Suprapubic skin (tissue), 3 donors: Measurements from ENCODE around the gene ALPI.

Source experiments
- CTCF ChIP-seq, 2 donors: fragments of 200-600 bp in 1 of 2; fragments of 450-650 bp in 1 of 2; sonication (generic) in 1 of 2; IDR thresholded peaks; one replicate each; pipeline ENCODE4 v1.5.1; 2016 to 2019; ENCODE audit warnings: antibody characterized with exemption in 2 of 2, mild to moderate bottlenecking in 1 of 2, moderate library complexity in 1 of 2
- POLR2AphosphoS5 ChIP-seq, 3 donors: sonication (generic); formaldehyde crosslinking; IDR thresholded peaks; one replicate each; pipeline ENCODE4 v1.6.1; 2017; ENCODE audit warnings: antibody characterized with exemption in 3 of 3

GRCh38 chr2:232418056-232418455 lies 37.9 kb upstream of the ALPI start:
- TF ChIP-seq CTCF (IDR thresholded peaks at IDR 0.05): no peak
- no peak for TF ChIP-seq POLR2AphosphoS5 (IDR thresholded peaks at IDR 0.05)
